Transverse colon (tissue), 4 donors: ENCODE measurements around the gene C17orf100. TPM values are rescaled to one million over a fixed set of nuclear protein-coding genes. Genes with fewer than 3 reads are reported as not detected.
A peak's percentile ranks its signal among the peaks of the same experiment; 100 is the strongest.

ENCODE experiments used
- DNase-seq: peaks from one replicate; pipeline ENCODE4 v3.0.0-alpha.2; 2019
- H3K27ac ChIP-seq, 4 donors: fragments of 200-600 bp; sonication (generic); 2 replicates each; pipeline ENCODE4 v1.5.1; 2016 to 2018; ENCODE audit warnings: inconsistent platforms in 4 of 4
- H3K27me3 ChIP-seq: fragments of 200-600 bp; sonication (generic); 2 replicates; pipeline ENCODE4 v1.5.1; 2017; ENCODE audit warnings: inconsistent platforms
- H3K36me3 ChIP-seq, 4 donors: fragments of 200-600 bp; sonication (generic); 2 replicates each; pipeline ENCODE4 v1.5.1; 2017 to 2019; ENCODE audit warnings: inconsistent platforms in 4 of 4
- H3K4me1 ChIP-seq, 4 donors: fragments of 200-600 bp; sonication (generic); 2 replicates each; pipeline ENCODE4 v1.5.1; 2017 to 2020; ENCODE audit warnings: inconsistent platforms in 4 of 4
- H3K4me3 ChIP-seq, 4 donors: fragments of 200-600 bp; sonication (generic); 1 replicate in 1 of 4; 2 replicates in 3 of 4; pipeline versions ENCODE4 v1.5.1 to v1.6.1; 2017 to 2019; ENCODE audit warnings: inconsistent platforms in 4 of 4
- H3K9me3 ChIP-seq, 2 donors: fragments of 200-600 bp; sonication (generic); 2 replicates each; pipeline ENCODE4 v1.5.1; 2017 to 2019; ENCODE audit warnings: inconsistent platforms in 2 of 2
- POLR2A ChIP-seq: fragments of 450-650 bp; IDR thresholded peaks from one replicate; pipeline ENCODE4 v1.6.1; 2016; ENCODE audit warnings: antibody characterized with exemption, mild to moderate bottlenecking, moderate library complexity
- POLR2AphosphoS5 ChIP-seq, 3 donors: sonication (generic); formaldehyde crosslinking; IDR thresholded peaks; one replicate each; pipeline ENCODE4 v1.6.1; 2016; ENCODE audit warnings: antibody characterized with exemption in 3 of 3
- WGBS, 2 donors: methylation state at CpG; one replicate each; pipeline ENCODE4 v1.1.5; 2018; ENCODE audit warnings: low coverage in 1 of 2; 5-methylcytosine and 5-hydroxymethylcytosine counted together
- in situ Hi-C, 4 donors: fragments of 200-750 bp; cut with MboI; loops; one replicate each; pipeline versions ENCODE4 v1.15.0 to v1.15.1; 2017; ENCODE audit warnings: low sequenced_read_pairs in 3 of 4, low pct_ligation_motif_present in 1 of 4, low pct_unique_long_range_greater_than_20kb in 1 of 4
- intact Hi-C: fragments of 100-400 bp; cut with DNase I; formaldehyde crosslinking; loops from one replicate; pipeline ENCODE4 v1.15.1; 2023; ENCODE audit warnings: low total_unique reads
- small RNA-seq, 4 donors: library from RNA; depleted of rRNA; stranded (forward); fragments of <200 nt; gene quantifications; one replicate each; pipeline ENCODE3, GENCODE V24; 2016
- total RNA-seq, 4 donors: library from RNA; depleted of rRNA; stranded (reverse); fragments of >200 nt; gene quantifications; one replicate each; pipeline ENCODE4 v1.1.0, GENCODE V29; 2016
- TF ChIP-seq, protein P1 (sequence below), 5 experiments: fragments of 200-600 bp in 3 of 5; fragments of 450-650 bp in 2 of 5; sonication (generic) in 3 of 5; IDR thresholded peaks; 1 replicate in 2 of 5; 2 replicates in 3 of 5; pipeline ENCODE4 v1.5.1; 2016 to 2017; ENCODE audit warnings: antibody characterized with exemption in 5 of 5, inconsistent platforms in 3 of 5, mild to moderate bottlenecking in 2 of 5, moderate library complexity in 1 of 5

The C17orf100 gene
- total RNA-seq, 4 donors from 2014 or later = 1.4 to 1.7 TPM; not detected in 2

DNA sequence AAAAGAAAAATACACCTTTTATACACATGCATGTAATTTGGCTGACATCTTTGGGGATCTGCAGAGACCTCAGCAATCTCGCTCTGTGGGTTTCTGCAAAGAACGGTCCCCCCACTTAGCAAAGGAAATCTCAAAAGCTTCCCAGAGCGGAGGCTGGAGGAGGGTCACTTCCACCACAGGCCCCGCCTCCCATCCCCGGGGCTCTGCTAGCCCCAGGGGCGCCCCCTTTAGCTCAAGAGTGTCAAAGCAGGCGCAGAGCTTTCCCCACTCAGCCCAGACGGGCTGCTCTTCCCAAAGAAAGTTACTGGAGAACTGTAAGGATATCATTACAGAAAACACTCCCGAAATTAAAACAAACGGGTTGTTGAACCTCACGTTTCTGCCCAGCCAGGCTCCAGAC, 50.2 kb downstream of the C17orf100 start:
- no peak overlapping the region for H3K27ac ChIP-seq
- 25 to 55% methylated on average over 3 to 11 of the region's 11 CpGs for WGBS, 2 donors
- H3K4me3 ChIP-seq = no peak overlapping the region
- H3K27me3 ChIP-seq = peaks cover 13% of the 10 kb centered on the region
- no peak for TF ChIP-seq POLR2AphosphoS5 (IDR thresholded peaks at IDR 0.05)
- TF ChIP-seq POLR2A = no peak
- TF ChIP-seq, protein P1, sequence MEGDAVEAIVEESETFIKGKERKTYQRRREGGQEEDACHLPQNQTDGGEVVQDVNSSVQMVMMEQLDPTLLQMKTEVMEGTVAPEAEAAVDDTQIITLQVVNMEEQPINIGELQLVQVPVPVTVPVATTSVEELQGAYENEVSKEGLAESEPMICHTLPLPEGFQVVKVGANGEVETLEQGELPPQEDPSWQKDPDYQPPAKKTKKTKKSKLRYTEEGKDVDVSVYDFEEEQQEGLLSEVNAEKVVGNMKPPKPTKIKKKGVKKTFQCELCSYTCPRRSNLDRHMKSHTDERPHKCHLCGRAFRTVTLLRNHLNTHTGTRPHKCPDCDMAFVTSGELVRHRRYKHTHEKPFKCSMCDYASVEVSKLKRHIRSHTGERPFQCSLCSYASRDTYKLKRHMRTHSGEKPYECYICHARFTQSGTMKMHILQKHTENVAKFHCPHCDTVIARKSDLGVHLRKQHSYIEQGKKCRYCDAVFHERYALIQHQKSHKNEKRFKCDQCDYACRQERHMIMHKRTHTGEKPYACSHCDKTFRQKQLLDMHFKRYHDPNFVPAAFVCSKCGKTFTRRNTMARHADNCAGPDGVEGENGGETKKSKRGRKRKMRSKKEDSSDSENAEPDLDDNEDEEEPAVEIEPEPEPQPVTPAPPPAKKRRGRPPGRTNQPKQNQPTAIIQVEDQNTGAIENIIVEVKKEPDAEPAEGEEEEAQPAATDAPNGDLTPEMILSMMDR (IDR thresholded peaks at IDR 0.05) = peak in 1 of 5 experiments; percentile 5
- H3K4me1 ChIP-seq = no peaks in the 10 kb centered on the region
- H3K9me3 ChIP-seq = no peaks in the 10 kb centered on the region
- intact Hi-C loops = no loop called here
- H3K36me3 ChIP-seq = no peaks in the 10 kb centered on the region
- in situ Hi-C loops = no loop called here
- DNase-seq = no peak

DNA sequence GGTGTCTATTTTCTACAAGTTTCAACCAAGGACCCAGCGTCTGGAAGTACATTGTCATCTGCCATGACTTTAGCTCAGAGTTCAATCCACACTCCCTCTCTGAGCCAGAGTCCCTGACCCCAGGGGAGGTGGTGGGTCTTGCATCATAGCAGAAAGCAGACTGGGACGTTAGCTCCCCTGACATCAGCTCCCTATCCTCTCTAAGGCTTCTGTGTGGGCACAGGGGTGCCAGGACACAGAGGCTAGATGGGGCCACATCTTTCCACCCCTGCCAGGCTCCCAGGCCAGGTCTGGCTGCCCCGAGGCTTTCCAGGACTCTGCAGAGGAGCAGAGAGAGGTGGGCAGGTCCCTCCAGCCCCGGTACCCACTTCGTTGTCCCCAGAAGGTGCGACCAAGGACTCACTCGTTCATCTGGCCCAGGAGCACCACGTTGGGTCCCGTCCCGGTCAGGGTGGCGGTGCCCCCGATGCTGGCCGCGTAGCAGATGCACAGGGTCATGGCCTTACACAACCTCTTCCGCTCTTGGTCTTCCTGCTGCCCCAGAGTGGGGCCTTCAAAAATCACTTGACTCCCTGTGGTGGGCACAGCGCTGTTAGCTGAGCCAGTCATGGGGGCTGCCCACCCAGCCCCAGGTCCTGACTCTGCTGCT, 51.1 kb downstream of the C17orf100 start:
- in situ Hi-C loops = no loop called here

More for the DNA sequence above, 51.1 kb downstream of the C17orf100 start:
- Histone ChIP-seq H3K9me3 (no peaks in the 10 kb centered on the region), H3K4me1 (no peaks in the 10 kb centered on the region), H3K27me3 (peaks cover 13% of the 10 kb centered on the region), H3K4me3 (no peak overlapping the region), H3K36me3 (no peaks in the 10 kb centered on the region), H3K27ac (no peak overlapping the region)
- DNase-seq = no peak
- WGBS, 2 donors = 90% methylated on average over 16 of the region's 16 CpGs; no CpG with 5 or more reads in 1 of the 2 donors
- intact Hi-C loops = no loop called here
- no peak for TF ChIP-seq POLR2AphosphoS5 (IDR thresholded peaks at IDR 0.05)

Small RNA genes lying within 50 kb of the gene (small RNA-seq; reads per million reads assigned to genes)
- gene MIR4520-1 = 0 to 0.28 (median 0.07) reads per million in 4 donors

Other genes starting within 250 kb of the C17orf100 start
- not detected for gene AIPL1, start 216.6 kb upstream of the C17orf100 start, total RNA-seq
- 1 to 10 TPM in 1 of 4 donors, under 1 TPM in 2, not detected in 1; 0.41 to 8.4 (median 0.79) TPM for gene PIMREG, start 207.3 kb upstream of the C17orf100 start, total RNA-seq
- 10 to 100 TPM; 12.7 to 51.6 (median 29.7) TPM for gene PITPNM3, start 95.2 kb upstream of the C17orf100 start, total RNA-seq
- gene KIAA0753, start 11.1 kb upstream of the C17orf100 start, total RNA-seq = 10 to 100 TPM in 3 of 4 donors, 1 to 10 TPM in 1; 9.8 to 41.1 (median 16.9) TPM
- gene TXNDC17, start 10.7 kb upstream of the C17orf100 start, total RNA-seq = 100 to 1,000 TPM in 3 of 4 donors, 10 to 100 TPM in 1; 60.2 to 439 (median 238) TPM
- 10 to 100 TPM in 1 of 4 donors, 1 to 10 TPM in 3; 1.2 to 36.3 (median 5.9) TPM for gene MED31, start 157 bp upstream of the C17orf100 start, total RNA-seq
- not detected for gene SLC13A5, start 61.6 kb downstream of the C17orf100 start, total RNA-seq
- 10 to 100 TPM in 3 of 4 donors, 1 to 10 TPM in 1; 6.7 to 15.5 (median 14.1) TPM for gene XAF1, start 104.3 kb downstream of the C17orf100 start, total RNA-seq
- gene FBXO39, start 124.5 kb downstream of the C17orf100 start, total RNA-seq = not detected
- gene TEKT1, start 180.0 kb downstream of the C17orf100 start, total RNA-seq = not detected